SU-DHL-6 (cell line): Measurements from ENCODE around the gene RIC1.
"Not testable (repeated sequence)": the region's sequence is repeated elsewhere in the genome, so short reads cannot be mapped to it uniquely, and the experiment has no call there.

Experiments used
- H2AFZ ChIP-seq: fragments of 200-600 bp; sonication (generic); 2 replicates; pipeline ENCODE4 v1.6.1; 2014; ENCODE audit warnings: low read depth, mild to moderate bottlenecking, moderate library complexity, mixed read lengths, antibody characterized with exemption, low read length; ENCODE audit not compliant: severe bottlenecking
- H3F3A ChIP-seq: fragments of 200-600 bp; shearing (Covaris generic); 2 replicates; pipeline ENCODE4 v1.6.0; 2016; ENCODE audit warnings: antibody characterized with exemption, mild to moderate bottlenecking; ENCODE audit not compliant: insufficient read depth
- H3K27ac ChIP-seq: fragments of 200-600 bp; sonication (generic); 2 replicates; pipeline ENCODE4 v1.5.1; 2016; ENCODE audit warnings: low read depth, mild to moderate bottlenecking, low read length, moderate library complexity, mixed read lengths
- H3K27me3 ChIP-seq: fragments of 200-600 bp; sonication (generic), shearing (Covaris generic); 2 replicates; pipeline ENCODE4 v1.6.0; 2014; ENCODE audit warnings: mild to moderate bottlenecking, low read length
- H3K36me3 ChIP-seq: fragments of 200-600 bp; sonication (generic); 2 replicates; pipeline ENCODE4 v1.6.1; 2014; ENCODE audit warnings: mild to moderate bottlenecking, low read length, mixed read lengths
- H3K4me2 ChIP-seq: fragments of 300-600, 200-600 bp; shearing (Covaris generic), sonication (generic); 2 replicates; pipeline ENCODE4 v1.6.0; 2014; ENCODE audit warnings: low read length, low read depth, mild to moderate bottlenecking; ENCODE audit not compliant: poor library complexity, severe bottlenecking
- H3K4me3 ChIP-seq: fragments of 200-600 bp; sonication (generic); 2 replicates; pipeline ENCODE4 v1.5.1; 2014; ENCODE audit warnings: antibody characterized with exemption, low read length, mild to moderate bottlenecking, mixed read lengths; ENCODE audit not compliant: insufficient read depth, poor library complexity, severe bottlenecking
- H3K79me2 ChIP-seq: fragments of 200-600 bp; sonication (generic); 2 replicates; pipeline ENCODE4 v1.6.1; 2014; ENCODE audit warnings: mild to moderate bottlenecking, low read length, moderate library complexity; ENCODE audit not compliant: insufficient read depth
- H3K9ac ChIP-seq: fragments of 200-600 bp; sonication (generic); 2 replicates; pipeline ENCODE4 v1.7.0; 2014; ENCODE audit warnings: mild to moderate bottlenecking, low read length
- H3K9me2 ChIP-seq: fragments of 200-600 bp; sonication (generic); replicated peaks from 2 replicates; pipeline ENCODE4 v1.6.1; 2014; ENCODE audit warnings: low read length; ENCODE audit not compliant: insufficient read depth
- H3K9me3 ChIP-seq: fragments of 200-600 bp; sonication (generic); 2 replicates; pipeline ENCODE4 v1.6.1; 2014; ENCODE audit warnings: low read length, mixed read lengths; ENCODE audit not compliant: insufficient read depth
- H4K20me1 ChIP-seq: fragments of 200-600 bp; sonication (generic); 2 replicates; pipeline ENCODE4 v1.6.1; 2014; ENCODE audit warnings: low read depth, mild to moderate bottlenecking, antibody characterized with exemption, low read length, moderate library complexity, mixed read lengths
- CTCF ChIP-seq: fragments of 200-600 bp; sonication (generic); IDR thresholded peaks from one replicate; pipeline ENCODE4 v1.5.1; 2017; ENCODE audit warnings: antibody characterized with exemption, mild to moderate bottlenecking, low read length, moderate library complexity; ENCODE audit not compliant: insufficient read depth, poor library complexity, severe bottlenecking
- EZH2phosphoT487 ChIP-seq: fragments of 200-600 bp; sonication (generic), shearing (Covaris generic); conservative IDR thresholded peaks from 2 replicates; pipeline ENCODE4 v1.6.1; 2018; ENCODE audit warnings: mild to moderate bottlenecking, antibody characterized with exemption, low read length, moderate library complexity, mixed read lengths

Gene RIC1

GRCh38 chr9:5796298-5796697 is 167.4 kb downstream of the RIC1 start:
- TF ChIP-seq CTCF (no peak), EZH2phosphoT487 (no peak)
- H4K20me1 ChIP-seq = no peaks in the 10 kb centered on the region

GRCh38 chr9:5798581-5798980 is 169.7 kb downstream of the RIC1 start:
- TF ChIP-seq EZH2phosphoT487 = no peak
- TF ChIP-seq CTCF = no peak
- no peaks in the 10 kb centered on the region for H3K9me2 ChIP-seq
- no peak overlapping the region for H3K9ac ChIP-seq

More at GRCh38 chr9:5796298-5796697, 167.4 kb downstream of the RIC1 start:
- Histone ChIP-seq H3K9me3 (no peaks in the 10 kb centered on the region), H3F3A (peaks cover 8% of the 10 kb centered on the region; the same call in 1 of the 2 replicates), H3K36me3 (peaks cover 31% of the 10 kb centered on the region; the same call in 1 of the 2 replicates), H3K9ac (no peak overlapping the region), H3K4me3 (no peak overlapping the region), H3K27me3 (no peaks in the 10 kb centered on the region), H2AFZ (no peak overlapping the region), H3K79me2 (no peaks in the 10 kb centered on the region), H3K9me2 (no peaks in the 10 kb centered on the region), H3K4me2 (no peak overlapping the region), H3K27ac (no peak overlapping the region)

GRCh38 chr9:5799314-5799713 is 170.4 kb downstream of the RIC1 start:
- H3K4me2 ChIP-seq = no peak overlapping the region
- H3K4me3 ChIP-seq = no peak overlapping the region
- no peak overlapping the region for H3K27ac ChIP-seq

More at GRCh38 chr9:5798581-5798980, 169.7 kb downstream of the RIC1 start:
- no peaks in the 10 kb centered on the region for H3K27me3 ChIP-seq
- no peak overlapping the region for H3K4me2 ChIP-seq
- H3K27ac ChIP-seq = no peak overlapping the region
- no peak overlapping the region for H3K4me3 ChIP-seq
- H3K36me3 ChIP-seq = peaks cover 32% of the 10 kb centered on the region; the same call in 1 of the 2 replicates
- H3K9me3 ChIP-seq = no peaks in the 10 kb centered on the region
- no peaks in the 10 kb centered on the region for H4K20me1 ChIP-seq
- no peaks in the 10 kb centered on the region for H3K79me2 ChIP-seq
- H2AFZ ChIP-seq = no peak overlapping the region
- H3F3A ChIP-seq = peaks cover 12% of the 10 kb centered on the region; the same call in 1 of the 2 replicates

GRCh38 chr9:5800378-5800777 is 171.5 kb downstream of the RIC1 start:
- H3K4me3 ChIP-seq, H3K9ac ChIP-seq, H3K27me3 ChIP-seq, H3K79me2 ChIP-seq, H3K4me2 ChIP-seq, H2AFZ ChIP-seq, H3K9me2 ChIP-seq, H3K9me3 ChIP-seq, H3F3A ChIP-seq, H3K27ac ChIP-seq, H4K20me1 ChIP-seq: not testable (repeated sequence)
- peaks cover 39% of the 10 kb centered on the region; the same call in 1 of the 2 replicates for H3K36me3 ChIP-seq

More at GRCh38 chr9:5799314-5799713, 170.4 kb downstream of the RIC1 start:
- Histone ChIP-seq H3K9me2 (no peaks in the 10 kb centered on the region), H4K20me1 (no peaks in the 10 kb centered on the region), H2AFZ (no peak overlapping the region), H3K79me2 (no peaks in the 10 kb centered on the region), H3F3A (peaks cover 8% of the 10 kb centered on the region; the same call in 1 of the 2 replicates), H3K27me3 (no peaks in the 10 kb centered on the region), H3K9ac (no peak overlapping the region), H3K36me3 (peaks cover 33% of the 10 kb centered on the region; the same call in 1 of the 2 replicates), H3K9me3 (no peaks in the 10 kb centered on the region)
- no peak for TF ChIP-seq EZH2phosphoT487
- TF ChIP-seq CTCF = no peak
